ENCODE results near the gene KLHL26. TPM values are rescaled to one million over a fixed set of nuclear protein-coding genes. Genes with fewer than 3 reads are reported as not detected.

Gene KLHL26
- total and polyA plus RNA-seq, 9 of the 15 experiments (the other 6 are each of a cell fraction or from before 2014, with no cell fraction given): 0.13 to 13.3 (median 1.4) TPM

DNA sequence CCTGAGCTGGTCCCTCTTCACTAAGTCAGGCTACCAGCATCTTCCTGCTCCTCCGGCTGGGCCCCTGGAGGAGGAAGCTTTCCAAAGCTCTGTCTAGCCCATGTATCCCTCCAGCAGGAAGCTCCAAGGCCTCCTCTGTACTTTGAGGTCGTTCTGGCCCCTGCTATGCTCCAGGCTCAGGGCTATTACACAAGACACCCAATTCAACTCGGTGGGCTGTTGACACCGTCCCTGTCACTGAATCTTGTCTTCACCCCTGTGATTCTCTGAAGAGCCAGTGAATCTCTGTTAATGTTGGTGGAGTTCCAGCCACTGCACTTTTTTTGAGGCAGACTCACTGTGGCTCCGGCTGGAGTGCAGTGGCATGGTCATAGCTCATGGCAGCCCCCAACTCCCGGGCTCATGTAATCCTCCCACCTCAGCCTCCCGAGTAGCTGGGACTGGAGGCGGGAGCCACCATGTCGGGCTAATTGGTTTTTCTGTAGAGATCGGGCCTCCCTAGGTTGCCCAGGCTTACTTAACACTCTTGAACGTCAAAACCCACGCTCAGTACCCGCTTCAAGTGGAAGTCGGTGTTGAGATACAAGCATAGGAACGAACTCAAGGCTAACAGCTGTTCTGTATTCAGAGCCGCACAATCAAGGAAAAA lies 48.7 kb upstream of the KLHL26 start (continued):
- TF ChIP-seq ELF1 (tag; IDR thresholded peaks at IDR 0.05): no peak
- no peak for TF ChIP-seq KAT8 (IDR thresholded peaks at IDR 0.05; ENCODE audit: low read depth)
- TF ChIP-seq CEBPB (tag; IDR thresholded peaks at IDR 0.05): peak; percentile 75; the same call in 1 of the 2 replicates
- no peak for TF ChIP-seq ZNF699 (CRISPR knock-in tag; IDR thresholded peaks at IDR 0.05; ENCODE audit: insufficient replicate concordance)
- TF ChIP-seq NR2C1 (IDR thresholded peaks at IDR 0.05): no peak
- peak; percentile 53 for TF ChIP-seq NR2C1 (tag; IDR thresholded peaks at IDR 0.05)
- TF ChIP-seq KDM2B (CRISPR knock-in tag; IDR thresholded peaks at IDR 0.05): no peak
- TF ChIP-seq CTBP1 (IDR thresholded peaks at IDR 0.05; ENCODE audit: borderline replicate concordance): no peak
- TF ChIP-seq SMARCA5 (IDR thresholded peaks at IDR 0.05): no peak
- TF ChIP-seq, protein P1, sequence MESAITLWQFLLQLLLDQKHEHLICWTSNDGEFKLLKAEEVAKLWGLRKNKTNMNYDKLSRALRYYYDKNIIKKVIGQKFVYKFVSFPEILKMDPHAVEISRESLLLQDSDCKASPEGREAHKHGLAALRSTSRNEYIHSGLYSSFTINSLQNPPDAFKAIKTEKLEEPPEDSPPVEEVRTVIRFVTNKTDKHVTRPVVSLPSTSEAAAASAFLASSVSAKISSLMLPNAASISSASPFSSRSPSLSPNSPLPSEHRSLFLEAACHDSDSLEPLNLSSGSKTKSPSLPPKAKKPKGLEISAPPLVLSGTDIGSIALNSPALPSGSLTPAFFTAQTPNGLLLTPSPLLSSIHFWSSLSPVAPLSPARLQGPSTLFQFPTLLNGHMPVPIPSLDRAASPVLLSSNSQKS (CRISPR knock-in tag; IDR thresholded peaks at IDR 0.05): no peak
- TF ChIP-seq GMEB1 (CRISPR knock-in tag; IDR thresholded peaks at IDR 0.05): no peak
- no peak for TF ChIP-seq MYC (IDR thresholded peaks at IDR 0.05; ENCODE audit: low read depth, low read length)
- TF ChIP-seq MYC (CRISPR knock-in tag; IDR thresholded peaks at IDR 0.05; ENCODE audit: borderline replicate concordance, low read depth): 0 out of 2 replicates have a peak, but pooled peaks have one; percentile 55
- TF ChIP-seq, protein P2, sequence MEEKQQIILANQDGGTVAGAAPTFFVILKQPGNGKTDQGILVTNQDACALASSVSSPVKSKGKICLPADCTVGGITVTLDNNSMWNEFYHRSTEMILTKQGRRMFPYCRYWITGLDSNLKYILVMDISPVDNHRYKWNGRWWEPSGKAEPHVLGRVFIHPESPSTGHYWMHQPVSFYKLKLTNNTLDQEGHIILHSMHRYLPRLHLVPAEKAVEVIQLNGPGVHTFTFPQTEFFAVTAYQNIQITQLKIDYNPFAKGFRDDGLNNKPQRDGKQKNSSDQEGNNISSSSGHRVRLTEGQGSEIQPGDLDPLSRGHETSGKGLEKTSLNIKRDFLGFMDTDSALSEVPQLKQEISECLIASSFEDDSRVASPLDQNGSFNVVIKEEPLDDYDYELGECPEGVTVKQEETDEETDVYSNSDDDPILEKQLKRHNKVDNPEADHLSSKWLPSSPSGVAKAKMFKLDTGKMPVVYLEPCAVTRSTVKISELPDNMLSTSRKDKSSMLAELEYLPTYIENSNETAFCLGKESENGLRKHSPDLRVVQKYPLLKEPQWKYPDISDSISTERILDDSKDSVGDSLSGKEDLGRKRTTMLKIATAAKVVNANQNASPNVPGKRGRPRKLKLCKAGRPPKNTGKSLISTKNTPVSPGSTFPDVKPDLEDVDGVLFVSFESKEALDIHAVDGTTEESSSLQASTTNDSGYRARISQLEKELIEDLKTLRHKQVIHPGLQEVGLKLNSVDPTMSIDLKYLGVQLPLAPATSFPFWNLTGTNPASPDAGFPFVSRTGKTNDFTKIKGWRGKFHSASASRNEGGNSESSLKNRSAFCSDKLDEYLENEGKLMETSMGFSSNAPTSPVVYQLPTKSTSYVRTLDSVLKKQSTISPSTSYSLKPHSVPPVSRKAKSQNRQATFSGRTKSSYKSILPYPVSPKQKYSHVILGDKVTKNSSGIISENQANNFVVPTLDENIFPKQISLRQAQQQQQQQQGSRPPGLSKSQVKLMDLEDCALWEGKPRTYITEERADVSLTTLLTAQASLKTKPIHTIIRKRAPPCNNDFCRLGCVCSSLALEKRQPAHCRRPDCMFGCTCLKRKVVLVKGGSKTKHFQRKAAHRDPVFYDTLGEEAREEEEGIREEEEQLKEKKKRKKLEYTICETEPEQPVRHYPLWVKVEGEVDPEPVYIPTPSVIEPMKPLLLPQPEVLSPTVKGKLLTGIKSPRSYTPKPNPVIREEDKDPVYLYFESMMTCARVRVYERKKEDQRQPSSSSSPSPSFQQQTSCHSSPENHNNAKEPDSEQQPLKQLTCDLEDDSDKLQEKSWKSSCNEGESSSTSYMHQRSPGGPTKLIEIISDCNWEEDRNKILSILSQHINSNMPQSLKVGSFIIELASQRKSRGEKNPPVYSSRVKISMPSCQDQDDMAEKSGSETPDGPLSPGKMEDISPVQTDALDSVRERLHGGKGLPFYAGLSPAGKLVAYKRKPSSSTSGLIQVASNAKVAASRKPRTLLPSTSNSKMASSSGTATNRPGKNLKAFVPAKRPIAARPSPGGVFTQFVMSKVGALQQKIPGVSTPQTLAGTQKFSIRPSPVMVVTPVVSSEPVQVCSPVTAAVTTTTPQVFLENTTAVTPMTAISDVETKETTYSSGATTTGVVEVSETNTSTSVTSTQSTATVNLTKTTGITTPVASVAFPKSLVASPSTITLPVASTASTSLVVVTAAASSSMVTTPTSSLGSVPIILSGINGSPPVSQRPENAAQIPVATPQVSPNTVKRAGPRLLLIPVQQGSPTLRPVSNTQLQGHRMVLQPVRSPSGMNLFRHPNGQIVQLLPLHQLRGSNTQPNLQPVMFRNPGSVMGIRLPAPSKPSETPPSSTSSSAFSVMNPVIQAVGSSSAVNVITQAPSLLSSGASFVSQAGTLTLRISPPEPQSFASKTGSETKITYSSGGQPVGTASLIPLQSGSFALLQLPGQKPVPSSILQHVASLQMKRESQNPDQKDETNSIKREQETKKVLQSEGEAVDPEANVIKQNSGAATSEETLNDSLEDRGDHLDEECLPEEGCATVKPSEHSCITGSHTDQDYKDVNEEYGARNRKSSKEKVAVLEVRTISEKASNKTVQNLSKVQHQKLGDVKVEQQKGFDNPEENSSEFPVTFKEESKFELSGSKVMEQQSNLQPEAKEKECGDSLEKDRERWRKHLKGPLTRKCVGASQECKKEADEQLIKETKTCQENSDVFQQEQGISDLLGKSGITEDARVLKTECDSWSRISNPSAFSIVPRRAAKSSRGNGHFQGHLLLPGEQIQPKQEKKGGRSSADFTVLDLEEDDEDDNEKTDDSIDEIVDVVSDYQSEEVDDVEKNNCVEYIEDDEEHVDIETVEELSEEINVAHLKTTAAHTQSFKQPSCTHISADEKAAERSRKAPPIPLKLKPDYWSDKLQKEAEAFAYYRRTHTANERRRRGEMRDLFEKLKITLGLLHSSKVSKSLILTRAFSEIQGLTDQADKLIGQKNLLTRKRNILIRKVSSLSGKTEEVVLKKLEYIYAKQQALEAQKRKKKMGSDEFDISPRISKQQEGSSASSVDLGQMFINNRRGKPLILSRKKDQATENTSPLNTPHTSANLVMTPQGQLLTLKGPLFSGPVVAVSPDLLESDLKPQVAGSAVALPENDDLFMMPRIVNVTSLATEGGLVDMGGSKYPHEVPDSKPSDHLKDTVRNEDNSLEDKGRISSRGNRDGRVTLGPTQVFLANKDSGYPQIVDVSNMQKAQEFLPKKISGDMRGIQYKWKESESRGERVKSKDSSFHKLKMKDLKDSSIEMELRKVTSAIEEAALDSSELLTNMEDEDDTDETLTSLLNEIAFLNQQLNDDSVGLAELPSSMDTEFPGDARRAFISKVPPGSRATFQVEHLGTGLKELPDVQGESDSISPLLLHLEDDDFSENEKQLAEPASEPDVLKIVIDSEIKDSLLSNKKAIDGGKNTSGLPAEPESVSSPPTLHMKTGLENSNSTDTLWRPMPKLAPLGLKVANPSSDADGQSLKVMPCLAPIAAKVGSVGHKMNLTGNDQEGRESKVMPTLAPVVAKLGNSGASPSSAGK (IDR thresholded peaks at IDR 0.05): peak; percentile 56
